ENCODE measurements around the gene ARFGEF2. TPM values are rescaled to one million over a fixed set of nuclear protein-coding genes. Genes with fewer than 3 reads are reported as not detected.

ARFGEF2 gene
- total and polyA plus RNA-seq, 2 donors (not counting 3 experiments of a cell fraction or from before 2014, with no cell fraction given): 12.7 to 32.6 TPM

GRCh38 chr20:49006446-49006980 lies 85.0 kb downstream of the ARFGEF2 start:
- CTCF ChIA-PET: interaction anchor here (1.2 kb wide), 1 partner anchor 126 kb away, joined by 3 read pairs; no protein-coding TSS in a partner anchor
- H3K9me1 ChIP-seq (replicated peaks; ENCODE audit: control insufficient read depth, extremely low read depth, insufficient read depth, low read length): no peaks in the 10 kb centered on the region
- TF ChIP-seq CTCF (IDR thresholded peaks at IDR 0.05; ENCODE audit: extremely low read depth in 1 of 2, insufficient read depth in 1 of 2, low read depth in 1 of 2, low read length in 2 of 2): no peak
- no peak for TF ChIP-seq GATA2 (IDR thresholded peaks at IDR 0.05; ENCODE audit: insufficient read depth, insufficient read length, low read depth, low read length)
- no peak for TF ChIP-seq POLR2A (IDR thresholded peaks at IDR 0.05; ENCODE audit: low read depth, low read length)
- TF ChIP-seq MYC (IDR thresholded peaks at IDR 0.05; ENCODE audit: low read depth, low read length): no peak
- no peak for TF ChIP-seq FOS (IDR thresholded peaks at IDR 0.05; ENCODE audit: borderline replicate concordance, insufficient read depth, low read length)
- TF ChIP-seq POLR2AphosphoS5 (IDR thresholded peaks at IDR 0.05; ENCODE audit: insufficient read depth, low read depth, low read length): no peak
- no peaks in the 10 kb centered on the region for H4K20me1 ChIP-seq (replicated peaks; ENCODE audit: control insufficient read depth, extremely low read depth, insufficient read depth, low read length)
- H3K27me3 ChIP-seq (ENCODE audit: control insufficient read depth in 2 of 2, insufficient read depth in 2 of 2, low read length in 2 of 2): no peaks in the 10 kb centered on the region
- H3K79me2 ChIP-seq (ENCODE audit: control insufficient read depth, insufficient read depth, low read length): no peaks in the 10 kb centered on the region
- no peak overlapping the region for H3K9ac ChIP-seq (replicated peaks; ENCODE audit: extremely low read depth, insufficient read depth, low read length)
- intact Hi-C loops (cut with micrococcal nuclease) (no loop called here), dilution Hi-C loops (cut with MboI; ENCODE audit: extremely low pct_ligation_motif_present, low sequenced_read_pairs) (no loop called here)
- peaks cover 7 to 19% of the 10 kb centered on the region in 2 experiments for H3K36me3 ChIP-seq (ENCODE audit: control insufficient read depth in 2 of 2, extremely low read depth in 1 of 2, insufficient read depth in 2 of 2, low read length in 2 of 2)
- H3K27ac ChIP-seq (ENCODE audit: insufficient read depth, low read depth, low read length): no peak overlapping the region
- no peak for FAIRE-seq
- H3K4me1 ChIP-seq (ENCODE audit: control insufficient read depth, extremely low read depth, insufficient read depth, low read length): no peaks in the 10 kb centered on the region
- H3K4me3 ChIP-seq (replicated peaks in 1 of 3; ENCODE audit: insufficient read depth in 1 of 3, low read depth in 1 of 3, low read length in 3 of 3): no peak overlapping the region
- no peak for DNase-seq (ENCODE audit: low read depth, low spot score)
- H3K9me3 ChIP-seq (replicated peaks; ENCODE audit: control insufficient read depth, insufficient read depth, low read length): no peaks in the 10 kb centered on the region
- POLR2A ChIA-PET: interaction anchor here (0.6 kb wide), 1 partner anchor 58 kb away, joined by 6 read pairs; no protein-coding TSS in a partner anchor
- H2AFZ ChIP-seq (ENCODE audit: low read depth, low read length): no peak overlapping the region
- BruUV-seq (replicated peaks): no TSS peak
- H3K4me2 ChIP-seq (ENCODE audit: insufficient read depth, low read length): no peak overlapping the region
